ENCODE measurements around the gene CCL23.

DNA sequence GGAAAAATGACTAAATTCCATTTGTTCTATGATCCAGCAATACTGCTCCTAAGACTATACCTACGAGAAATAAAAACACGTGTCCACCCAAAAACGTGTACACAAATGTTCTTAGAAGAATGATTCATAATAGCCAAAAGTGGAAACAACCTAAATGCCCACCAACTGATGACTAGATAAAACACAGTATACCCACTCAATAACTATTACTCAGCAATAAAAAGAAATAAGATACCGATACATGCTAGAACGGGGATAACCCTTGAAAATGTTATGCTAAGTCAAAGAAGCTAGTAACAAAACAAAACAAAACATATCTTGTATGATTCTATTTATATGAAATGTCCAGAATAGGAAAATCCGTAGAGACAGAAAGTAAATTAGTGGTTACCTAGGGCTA, 54.1 kb downstream of the CCL23 start:
- TF ChIP-seq YY1 (IDR thresholded peaks at IDR 0.05; ENCODE audit: insufficient read depth, insufficient read length) (no peak), SUZ12 (IDR thresholded peaks at IDR 0.05; ENCODE audit: extremely low read depth, insufficient read depth, insufficient read length) (no peak)

All from NT2/D1 (cell line).